UCSD-AML1 (cell line): ENCODE data around the gene NLRC3.
A peak's percentile ranks its signal among the peaks of the same experiment; 100 is the strongest.
"Not testable (repeated sequence)": the region's sequence is repeated elsewhere in the genome, so short reads cannot be mapped to it uniquely, and the experiment has no call there.

Source experiments
- DNase-seq: peaks from one replicate; lab custom pipeline; 2025; ENCODE audit not compliant: unreplicated experiment; lab: John Stamatoyannopoulos, UW

The NLRC3 gene, protein sequence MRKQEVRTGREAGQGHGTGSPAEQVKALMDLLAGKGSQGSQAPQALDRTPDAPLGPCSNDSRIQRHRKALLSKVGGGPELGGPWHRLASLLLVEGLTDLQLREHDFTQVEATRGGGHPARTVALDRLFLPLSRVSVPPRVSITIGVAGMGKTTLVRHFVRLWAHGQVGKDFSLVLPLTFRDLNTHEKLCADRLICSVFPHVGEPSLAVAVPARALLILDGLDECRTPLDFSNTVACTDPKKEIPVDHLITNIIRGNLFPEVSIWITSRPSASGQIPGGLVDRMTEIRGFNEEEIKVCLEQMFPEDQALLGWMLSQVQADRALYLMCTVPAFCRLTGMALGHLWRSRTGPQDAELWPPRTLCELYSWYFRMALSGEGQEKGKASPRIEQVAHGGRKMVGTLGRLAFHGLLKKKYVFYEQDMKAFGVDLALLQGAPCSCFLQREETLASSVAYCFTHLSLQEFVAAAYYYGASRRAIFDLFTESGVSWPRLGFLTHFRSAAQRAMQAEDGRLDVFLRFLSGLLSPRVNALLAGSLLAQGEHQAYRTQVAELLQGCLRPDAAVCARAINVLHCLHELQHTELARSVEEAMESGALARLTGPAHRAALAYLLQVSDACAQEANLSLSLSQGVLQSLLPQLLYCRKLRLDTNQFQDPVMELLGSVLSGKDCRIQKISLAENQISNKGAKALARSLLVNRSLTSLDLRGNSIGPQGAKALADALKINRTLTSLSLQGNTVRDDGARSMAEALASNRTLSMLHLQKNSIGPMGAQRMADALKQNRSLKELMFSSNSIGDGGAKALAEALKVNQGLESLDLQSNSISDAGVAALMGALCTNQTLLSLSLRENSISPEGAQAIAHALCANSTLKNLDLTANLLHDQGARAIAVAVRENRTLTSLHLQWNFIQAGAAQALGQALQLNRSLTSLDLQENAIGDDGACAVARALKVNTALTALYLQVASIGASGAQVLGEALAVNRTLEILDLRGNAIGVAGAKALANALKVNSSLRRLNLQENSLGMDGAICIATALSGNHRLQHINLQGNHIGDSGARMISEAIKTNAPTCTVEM

DNA sequence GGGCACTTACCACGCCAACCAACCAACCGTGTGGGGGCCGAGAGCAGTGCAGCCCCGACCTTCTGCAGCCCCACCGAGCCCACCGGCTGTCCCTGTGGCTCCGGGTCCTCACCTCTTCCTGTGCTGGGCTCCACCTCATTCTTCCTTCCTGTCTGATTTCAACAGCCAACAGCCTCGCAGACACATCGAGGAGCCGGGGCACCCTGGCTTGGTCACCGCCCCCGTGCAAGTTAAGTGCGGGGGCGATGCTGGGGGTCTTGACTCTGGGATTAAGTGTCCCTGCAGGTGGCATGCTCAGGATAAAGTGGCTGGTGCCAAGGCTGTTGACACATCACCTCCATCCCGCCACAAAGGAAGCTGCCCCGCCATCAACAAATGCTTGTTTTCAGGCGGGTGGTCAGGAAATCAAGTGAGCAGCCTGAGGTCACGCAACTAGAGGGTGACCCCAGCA, at the start of gene NLRC3:
NLRC3 (minus strand) TSS at position 102 of the 451 bp plus-strand sequence. CDS start 12,367 bp downstream, outside the sequence.
- peak; percentile 60 for DNase-seq

DNA sequence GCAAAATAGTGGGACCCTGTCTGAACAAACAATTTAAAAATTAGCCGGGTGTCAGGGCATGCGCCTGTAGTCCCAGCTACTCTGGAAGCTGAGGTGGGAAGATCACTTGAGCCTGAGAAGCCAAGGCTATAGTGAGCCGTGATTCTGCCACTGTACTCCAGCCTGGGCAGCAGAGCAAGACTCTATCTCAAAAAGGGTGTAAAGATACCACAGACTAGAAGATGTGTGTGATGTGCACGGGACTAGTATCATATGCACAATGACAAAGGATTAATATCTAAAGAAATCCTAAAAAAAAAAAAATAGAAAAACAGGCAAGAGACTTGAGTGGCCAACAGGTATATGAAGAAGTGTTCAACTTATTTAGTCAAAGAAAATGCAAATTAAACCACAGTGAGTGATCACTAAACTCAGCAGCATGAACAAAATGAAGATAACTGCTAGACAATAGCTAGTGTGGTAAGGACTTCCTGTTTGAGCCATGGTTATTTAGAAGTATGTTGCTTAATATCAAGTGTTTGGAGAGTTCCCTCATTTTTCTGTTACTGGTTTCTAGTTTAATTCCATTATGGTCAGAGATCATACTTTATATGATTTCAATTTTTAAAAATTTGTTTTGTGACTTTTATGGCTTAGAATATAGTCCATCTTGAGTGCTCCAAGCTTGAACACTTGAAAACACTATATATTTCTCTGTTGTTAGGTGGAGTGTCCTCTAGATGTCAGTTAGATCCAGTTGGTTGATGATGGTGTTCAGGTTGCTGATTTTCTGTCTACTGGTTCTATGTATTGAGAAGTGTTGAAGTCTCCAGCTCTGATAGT, 48.9 kb upstream of the NLRC3 start:
- DNase-seq = no peak

DNA sequence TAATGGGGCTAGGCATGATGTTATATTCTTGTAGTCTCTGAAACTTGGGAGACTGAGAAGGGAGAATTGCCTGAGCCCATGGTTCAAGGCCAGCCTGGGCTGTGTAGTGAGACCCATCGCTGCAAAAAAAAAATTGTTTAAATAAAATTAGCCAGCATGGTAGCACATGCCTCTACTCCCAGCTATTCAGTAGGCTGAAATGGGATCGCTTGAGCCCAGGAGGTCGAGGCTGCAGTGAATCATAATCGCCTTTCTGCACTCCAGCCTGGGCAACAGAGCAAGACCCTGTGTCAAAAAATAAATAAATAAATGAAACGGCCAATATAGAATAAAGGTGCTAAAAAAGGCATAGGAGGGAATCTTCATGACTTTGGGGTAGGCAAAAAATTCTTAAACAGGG, 48.1 kb upstream of the NLRC3 start:
- DNase-seq = no peak

DNA sequence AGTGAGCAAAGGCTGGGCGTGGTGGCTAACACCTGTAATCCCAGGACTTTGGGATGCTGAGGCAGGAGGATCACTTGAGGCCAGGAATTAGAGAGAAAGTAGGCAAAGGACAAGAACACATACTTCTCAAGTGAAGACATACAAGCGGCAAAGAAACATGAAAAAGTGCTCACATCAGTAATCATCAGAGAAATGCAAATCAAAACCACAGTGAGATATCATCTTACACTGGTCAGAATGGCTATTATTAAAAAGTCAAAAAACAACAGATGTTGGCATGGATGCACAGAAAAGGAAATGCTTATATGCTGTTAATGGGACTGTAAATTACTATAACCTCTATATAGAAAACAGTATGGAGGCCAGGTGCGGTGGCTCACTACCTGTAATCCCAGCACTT, 46.4 kb upstream of the NLRC3 start:
- no peak for DNase-seq

DNA sequence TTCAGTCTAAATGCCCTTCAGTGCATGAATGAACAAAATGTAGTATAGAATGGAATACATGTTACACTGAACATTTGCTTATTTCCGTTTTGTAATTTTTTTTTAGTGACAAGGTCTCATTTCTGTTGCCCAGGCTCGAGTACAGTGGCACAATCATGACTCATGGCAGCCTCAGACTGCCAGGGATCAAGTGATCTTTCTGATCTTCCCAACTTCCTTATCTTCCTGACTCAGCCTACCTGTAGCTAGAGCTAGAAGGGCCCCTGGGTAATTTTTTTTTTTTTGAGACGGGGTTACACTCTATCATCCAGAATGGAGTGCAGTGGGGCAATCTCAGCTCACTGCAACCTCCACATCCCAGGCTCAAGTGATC, 41.6 kb upstream of the NLRC3 start:
- no peak for DNase-seq

DNA sequence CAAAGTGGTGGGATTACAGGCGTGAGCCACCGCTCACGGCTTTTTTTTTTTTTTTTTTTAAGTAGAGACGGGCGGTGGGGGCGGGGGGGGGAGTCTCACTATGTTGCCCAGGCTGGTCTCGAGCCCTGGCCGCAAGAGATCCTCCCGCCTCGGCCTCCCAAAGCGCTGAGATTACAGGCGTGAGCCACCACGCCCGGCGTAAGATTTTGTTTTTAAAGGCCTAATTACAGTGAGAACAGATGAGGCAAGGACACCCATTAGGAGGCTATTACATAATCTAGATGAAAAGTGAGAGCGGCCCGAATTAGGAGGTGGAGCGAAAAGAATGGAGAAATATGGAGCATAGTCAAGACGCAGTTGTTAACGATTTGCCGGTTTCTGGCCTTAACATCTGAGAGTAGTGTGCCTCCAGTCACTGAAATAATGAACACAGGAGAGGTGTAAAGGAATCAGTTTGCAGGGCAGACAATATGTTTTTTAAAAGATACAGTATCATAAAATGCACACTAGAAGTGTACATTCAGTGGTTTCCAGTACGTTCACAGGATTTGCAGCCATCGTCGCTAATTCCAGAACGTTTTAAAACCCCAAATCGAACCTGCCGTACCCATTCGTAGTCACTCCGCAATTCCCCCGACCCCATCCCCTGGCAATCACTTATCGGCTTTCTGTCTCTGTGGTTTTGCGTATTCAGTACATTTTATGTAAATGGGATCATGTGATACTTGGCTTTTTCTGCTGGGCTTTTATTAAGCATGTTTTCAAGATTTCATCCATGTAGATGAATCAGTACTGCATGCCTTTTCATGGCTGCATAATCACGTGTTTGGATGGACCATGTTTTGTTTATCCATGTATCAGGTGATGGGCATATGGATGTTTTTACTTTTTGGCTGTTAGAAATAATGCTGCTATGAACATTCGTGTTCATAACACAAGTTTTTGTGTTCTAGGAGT, 35.6 kb upstream of the NLRC3 start:
- no peak for DNase-seq

DNA sequence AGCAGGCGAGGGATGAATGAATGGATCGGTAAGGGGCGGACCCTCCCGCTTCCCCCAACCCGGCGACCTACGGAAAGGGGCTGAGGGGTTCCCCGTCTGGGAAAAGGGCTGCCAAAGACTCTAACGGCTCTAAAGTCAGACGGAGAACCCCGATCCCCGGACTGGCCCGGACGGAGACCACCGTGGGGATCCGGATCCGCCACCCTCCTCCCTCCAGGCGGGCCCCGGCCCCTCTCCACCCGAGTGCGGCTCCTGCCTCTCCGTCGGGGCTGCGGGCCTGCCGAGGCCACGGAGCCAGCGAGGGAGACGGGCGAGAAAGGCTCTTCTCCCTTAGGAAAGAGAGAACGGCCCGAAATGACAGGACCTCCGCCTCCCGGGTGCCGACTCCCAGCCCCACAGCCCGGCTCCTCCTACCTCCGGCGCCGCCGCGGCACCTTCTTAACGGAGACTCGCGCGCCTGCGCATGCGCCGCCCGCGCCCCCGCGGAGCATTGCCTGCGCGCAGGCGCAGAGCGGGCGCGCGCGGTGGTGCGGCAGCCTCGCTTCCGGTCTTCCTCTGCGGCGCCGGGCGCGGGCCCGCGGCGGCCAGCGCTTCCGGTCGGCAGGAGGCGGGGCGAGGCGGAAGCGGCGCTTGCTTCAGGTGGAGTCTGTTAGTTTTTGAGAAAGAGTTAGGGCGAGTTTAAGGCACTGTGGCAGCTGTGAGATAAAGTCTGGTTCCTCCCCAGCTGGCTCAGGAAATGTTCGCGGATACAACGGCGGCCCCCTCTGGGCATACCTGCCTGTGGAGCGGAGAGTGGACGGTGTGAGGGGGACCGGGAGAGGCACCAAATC, 34.2 kb upstream of the NLRC3 start, which contains the start of gene SLX4:
SLX4 (minus strand) TSS at position 461 of the 830 bp plus-strand sequence. CDS start 2,642 bp downstream, outside the sequence.
- peak; percentile 97 for DNase-seq

DNA sequence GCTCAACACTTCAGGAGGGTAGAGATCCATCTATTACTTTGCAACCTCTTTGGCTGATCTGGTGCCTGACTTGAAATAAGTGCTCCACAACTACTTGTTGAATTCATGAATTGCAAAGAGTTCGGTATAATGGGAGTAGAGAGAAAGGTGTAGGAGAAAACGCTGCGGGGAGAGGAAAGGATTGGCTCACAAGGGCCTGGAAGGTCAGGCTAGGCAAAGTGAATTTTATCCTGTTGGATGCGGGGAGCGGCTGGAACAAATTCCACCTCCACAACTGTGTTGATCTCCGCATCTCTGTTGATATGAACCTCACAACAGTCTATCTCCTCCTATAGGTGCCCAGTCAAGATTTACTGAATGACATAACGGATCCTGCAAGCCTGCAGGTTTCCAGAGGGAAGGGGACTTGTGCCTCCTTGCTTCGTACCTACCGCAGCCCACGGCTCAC, 33.5 kb upstream of the NLRC3 start:
- no peak for DNase-seq

DNA sequence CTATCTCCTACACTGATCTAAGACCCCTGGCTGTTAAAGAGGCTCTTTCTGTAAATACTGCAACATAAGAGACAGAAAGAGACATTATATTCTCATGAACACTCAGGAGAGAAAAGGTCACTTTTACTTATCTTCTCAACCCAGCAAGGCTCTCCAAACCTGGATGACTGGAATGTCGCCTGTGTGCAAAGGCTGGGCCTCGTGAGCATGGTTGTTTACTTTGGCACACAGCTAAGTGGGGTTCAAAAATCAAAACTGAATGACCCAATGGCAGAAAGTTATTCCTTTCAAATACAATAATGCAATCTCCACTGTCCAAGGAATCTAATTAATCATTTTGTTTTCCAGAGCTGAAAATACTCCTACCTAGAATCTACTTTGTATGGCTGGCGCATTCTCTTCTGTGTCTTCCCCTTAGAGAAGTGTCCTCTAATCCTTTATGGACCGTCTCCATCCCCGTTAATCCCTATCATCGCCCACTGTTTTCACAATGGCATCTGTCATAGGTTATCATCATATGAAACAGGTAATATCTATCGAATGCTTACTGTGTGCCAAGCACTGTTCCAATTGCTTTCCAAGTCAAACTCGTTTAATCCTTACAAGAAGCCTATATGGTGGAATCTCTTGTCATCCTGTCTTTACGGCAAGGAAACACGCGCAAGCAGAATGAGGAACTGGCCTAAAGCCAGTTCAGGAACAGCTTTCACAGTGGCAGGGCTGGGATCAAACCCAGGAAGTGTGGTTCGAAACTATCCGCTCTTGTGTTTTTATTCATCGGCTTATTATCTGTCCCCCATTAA, 32.9 kb upstream of the NLRC3 start:
- DNase-seq = peak; percentile 28

DNA sequence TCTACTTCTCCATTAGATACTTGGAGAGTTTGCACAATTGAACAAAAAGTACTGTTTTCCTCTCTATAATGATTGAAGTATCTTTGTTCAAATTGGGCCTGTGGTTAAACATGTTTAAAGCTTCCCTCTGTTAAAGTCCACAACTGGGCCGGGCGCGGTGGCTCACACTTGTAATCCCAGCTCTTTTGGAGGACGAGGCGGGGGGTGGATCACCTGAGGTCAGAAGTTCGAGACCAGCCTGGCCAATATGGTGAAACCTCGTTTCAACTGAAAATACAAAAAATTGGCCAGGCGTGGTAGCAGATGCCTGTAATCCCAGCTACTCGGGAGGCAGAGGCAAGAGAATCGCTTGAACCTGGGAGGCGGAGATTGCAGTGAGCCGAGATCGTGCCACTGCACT, 31.8 kb upstream of the NLRC3 start:
- not testable (repeated sequence) for DNase-seq

DNA sequence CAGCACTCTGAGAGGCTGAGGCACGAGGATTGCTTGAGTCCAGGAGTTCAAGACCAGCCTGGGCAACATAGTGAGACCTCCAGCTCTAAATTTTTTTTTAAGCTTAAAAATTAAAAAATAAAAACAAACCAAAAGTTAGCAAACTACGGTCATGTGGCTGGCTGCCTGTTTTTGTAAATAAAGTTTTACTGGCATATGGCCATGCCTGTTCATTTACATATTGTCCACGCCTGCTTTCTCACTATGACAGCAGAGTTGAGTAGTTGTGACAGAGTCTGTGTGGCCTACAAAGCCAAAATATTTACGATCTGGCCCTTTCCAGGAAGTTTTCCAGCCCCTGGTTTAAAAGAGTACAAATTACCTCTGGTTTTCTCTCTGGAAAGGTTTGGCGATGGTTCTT, 30.9 kb upstream of the NLRC3 start:
- no peak for DNase-seq

DNA sequence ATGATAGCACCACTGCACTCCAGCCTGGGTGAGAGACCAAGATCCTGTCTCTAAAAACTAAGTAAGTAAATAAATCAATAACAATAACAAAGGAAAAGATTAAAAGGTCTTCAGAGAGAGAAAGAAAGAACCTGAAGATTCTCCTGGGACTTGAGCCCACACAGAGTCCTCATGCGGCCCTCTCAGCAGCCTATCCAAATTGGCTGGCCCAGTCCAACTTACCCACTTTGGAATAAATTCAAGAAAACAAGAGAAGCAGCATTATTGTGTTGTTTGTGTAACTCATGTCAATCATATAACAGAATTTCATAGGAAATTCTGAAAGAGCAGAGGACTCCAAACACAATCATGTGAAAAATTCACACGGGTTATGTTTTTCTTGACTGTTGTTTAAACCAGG, 30.4 kb upstream of the NLRC3 start:
- no peak for DNase-seq

DNA sequence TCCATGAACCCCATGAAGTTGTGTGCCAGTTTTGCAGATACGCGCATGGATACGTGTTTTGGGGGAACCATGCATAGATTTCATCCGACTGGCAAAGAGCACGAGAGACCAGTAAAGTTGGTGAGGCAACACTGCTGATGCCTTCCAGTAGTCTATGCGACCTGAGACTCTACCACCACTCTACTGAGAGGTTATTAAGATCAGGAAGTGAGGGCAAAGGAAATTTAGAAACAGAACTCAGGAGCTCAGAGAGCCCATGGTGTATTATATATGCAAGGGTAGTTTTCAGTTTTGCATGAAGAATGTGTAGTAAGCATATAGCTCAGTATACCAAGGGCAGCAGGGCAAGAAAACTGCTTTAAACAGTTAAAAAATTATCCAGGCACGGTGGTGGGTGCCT, 30.0 kb upstream of the NLRC3 start:
- DNase-seq = no peak

DNA sequence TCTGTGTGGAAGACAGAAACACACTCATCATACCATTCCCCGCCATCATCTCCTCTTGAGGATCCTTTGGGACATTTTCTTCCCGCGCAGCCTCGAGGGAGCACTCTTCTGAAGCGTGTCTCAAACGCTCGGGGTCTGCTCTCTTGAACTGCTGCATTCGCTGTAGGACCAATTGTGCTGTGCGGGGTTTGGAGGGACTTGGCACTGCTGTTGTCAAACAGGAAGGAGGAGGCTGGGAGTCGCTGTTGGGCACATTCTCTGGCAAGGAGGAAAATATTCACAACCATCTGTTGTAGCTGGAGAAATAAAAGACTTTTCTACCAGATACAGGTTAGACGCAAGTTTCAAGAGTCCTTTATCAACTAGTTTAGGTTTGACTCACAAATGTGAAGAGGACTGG, 29.2 kb upstream of the NLRC3 start:
- DNase-seq = no peak

DNA sequence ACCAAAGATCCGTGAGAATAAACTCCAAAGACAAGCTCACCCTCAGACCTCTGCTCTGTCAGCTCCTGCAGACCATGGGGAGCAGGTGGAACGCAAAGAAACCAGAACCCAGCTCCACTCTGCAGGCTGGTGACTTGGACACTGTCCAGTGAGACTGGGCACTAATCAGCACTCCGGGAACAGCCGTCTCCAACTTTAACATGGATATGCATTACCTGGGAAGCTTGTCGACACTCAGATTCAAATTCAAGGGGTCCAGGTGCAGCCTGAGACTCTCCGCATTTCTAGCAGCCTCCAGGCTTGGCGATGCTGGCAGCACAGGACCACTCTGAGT, 25.1 kb upstream of the NLRC3 start:
- DNase-seq = no peak

DNA sequence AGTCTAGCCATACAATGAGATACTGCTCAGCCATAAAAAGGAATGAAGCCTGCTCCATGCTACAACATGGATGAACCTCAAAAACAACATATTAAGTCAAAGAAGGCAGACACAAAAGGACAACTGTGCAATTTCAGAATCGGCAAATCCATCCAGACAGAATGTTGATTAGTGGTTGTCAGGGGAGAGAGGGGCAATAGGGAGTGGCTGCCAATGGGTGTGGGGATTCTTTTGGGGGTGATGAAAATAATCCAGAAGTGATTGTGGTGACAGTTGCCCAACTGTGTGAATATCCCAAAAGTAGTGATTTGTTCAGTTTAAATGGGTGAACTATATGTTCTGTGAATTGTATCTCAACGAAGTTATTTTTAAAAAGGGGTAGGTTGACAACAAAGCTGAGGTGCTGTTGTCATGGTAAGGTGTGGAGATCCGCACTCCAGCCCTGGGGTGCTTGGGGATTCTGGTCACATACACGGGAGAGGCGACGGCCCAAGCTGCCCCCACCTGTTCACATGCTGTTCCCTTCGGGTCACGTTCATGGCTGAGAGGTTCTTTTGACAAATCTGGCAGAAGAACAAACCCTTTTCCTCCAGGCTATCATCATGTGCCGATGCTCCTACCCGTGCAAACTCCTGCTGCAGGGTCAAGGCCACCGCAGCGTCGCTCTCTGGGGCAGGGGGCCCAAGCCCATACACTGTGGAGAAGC, 24.6 kb upstream of the NLRC3 start:
- no peak for DNase-seq

DNA sequence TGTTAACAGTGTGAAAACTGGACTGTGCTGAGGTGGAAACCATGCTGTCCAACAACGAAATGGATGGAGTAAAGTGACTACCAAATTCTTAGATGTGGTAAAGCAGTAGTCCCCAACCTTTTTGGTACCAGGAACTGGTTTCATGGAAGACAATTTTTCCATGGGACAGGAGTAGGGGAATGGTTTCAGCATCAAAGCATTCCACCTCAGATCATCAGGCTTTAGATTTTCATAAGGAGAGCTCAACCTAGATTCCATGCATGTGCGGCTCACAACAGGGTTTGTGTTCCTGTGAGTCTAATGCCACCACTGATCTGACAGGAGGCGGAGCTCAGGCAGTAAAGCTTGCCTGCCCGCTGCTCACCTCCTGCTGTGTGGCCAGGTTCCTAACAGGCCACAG, 22.7 kb upstream of the NLRC3 start:
- DNase-seq = no peak
